Ishikawa (cell line): ENCODE results near the gene SMCR8.

Experiments
- CEBPB ChIP-seq: IDR thresholded peaks from 2 replicates; pipeline ENCODE4 v1.6.1; 2012
- CREB1 ChIP-seq: IDR thresholded peaks from 2 replicates; pipeline ENCODE4 v1.6.1; 2012; ENCODE audit warnings: low read depth
- EP300 ChIP-seq: IDR thresholded peaks from 2 replicates; pipeline ENCODE4 v1.6.1; 2012; ENCODE audit warnings: borderline replicate concordance
- FOXM1 ChIP-seq: IDR thresholded peaks from 2 replicates; pipeline ENCODE4 v1.6.1; 2012; ENCODE audit warnings: low read depth, borderline replicate concordance
- MAX ChIP-seq: IDR thresholded peaks from 2 replicates; pipeline ENCODE4 v1.6.1; 2012
- RAD21 ChIP-seq: IDR thresholded peaks from 2 replicates; pipeline ENCODE4 v1.6.1; 2012; ENCODE audit warnings: low read depth
- TEAD4 ChIP-seq: IDR thresholded peaks from 2 replicates; pipeline ENCODE4 v1.6.1; 2012
- ZBTB7A ChIP-seq: IDR thresholded peaks from 2 replicates; pipeline ENCODE4 v1.6.1; 2012; ENCODE audit warnings: low read depth

GRCh38 chr17:18314731-18315561 lies at the start of gene SMCR8, which contains the start of gene TOP3A:
- 0 out of 2 replicates have a peak, but pooled peaks have one; percentile 8 for TF ChIP-seq EP300
- no peak for TF ChIP-seq TEAD4
- TF ChIP-seq RAD21, result no peak
- peak; percentile 90 for TF ChIP-seq MAX
- no peak for TF ChIP-seq ZBTB7A
- no peak for TF ChIP-seq FOXM1
- TF ChIP-seq CEBPB, result no peak
- peak; percentile 38 for TF ChIP-seq CREB1
